H9 (cell line): ENCODE results near the gene USP7. TPM values are rescaled to one million over a fixed set of nuclear protein-coding genes. Genes with fewer than 3 reads are reported as not detected.

ENCODE experiments used
- DNase-seq: peaks from one replicate; pipeline ENCODE4 v3.0.0-alpha.2; 2017
- H2AFZ ChIP-seq: one replicate; pipeline ENCODE4 v1.6.1; 2013; ENCODE audit warnings: mild to moderate bottlenecking, low read length, control low read depth, moderate library complexity
- H2AK5ac ChIP-seq: 2 replicates; pipeline ENCODE4 v1.6.1; 2013; ENCODE audit warnings: low read length, control low read depth, mixed read lengths; ENCODE audit not compliant: insufficient read length
- H2BK120ac ChIP-seq: one replicate; pipeline ENCODE4 v1.6.1; 2013; ENCODE audit warnings: low read depth, mild to moderate bottlenecking, low read length, control low read depth, inconsistent platforms; ENCODE audit not compliant: poor library complexity, severe bottlenecking
- H2BK12ac ChIP-seq: 2 replicates; pipeline ENCODE4 v1.6.1; 2013; ENCODE audit warnings: low read length, control low read depth, mixed read lengths, low read depth; ENCODE audit not compliant: insufficient read length
- H2BK15ac ChIP-seq: 2 replicates; pipeline ENCODE4 v1.6.1; 2013; ENCODE audit warnings: low read depth, low read length, control low read depth
- H2BK20ac ChIP-seq: one replicate; pipeline ENCODE4 v1.6.1; 2013; ENCODE audit warnings: low read depth, mild to moderate bottlenecking, low read length, control low read depth, inconsistent platforms; ENCODE audit not compliant: poor library complexity, severe bottlenecking
- H2BK5ac ChIP-seq: 2 replicates; pipeline ENCODE4 v1.6.1; 2013; ENCODE audit warnings: low read length, control low read depth, mixed read lengths; ENCODE audit not compliant: insufficient read length
- H3K14ac ChIP-seq: 2 replicates; pipeline ENCODE4 v1.6.1; 2013; ENCODE audit warnings: low read length, control low read depth; ENCODE audit not compliant: insufficient read depth
- H3K18ac ChIP-seq: 2 replicates; pipeline ENCODE4 v1.6.1; 2013; ENCODE audit warnings: low read depth, mild to moderate bottlenecking, mixed read lengths, low read length, control low read depth; ENCODE audit not compliant: insufficient read length
- H3K23ac ChIP-seq: 2 replicates; pipeline ENCODE4 v1.6.1; 2013; ENCODE audit warnings: low read length, control low read depth, mixed read lengths, low read depth; ENCODE audit not compliant: insufficient read length
- H3K23me2 ChIP-seq: 2 replicates; pipeline ENCODE4 v1.6.1; 2013; ENCODE audit warnings: low read depth, mild to moderate bottlenecking, mixed read lengths, low read length, control low read depth; ENCODE audit not compliant: insufficient read length, poor library complexity, severe bottlenecking
- H3K27ac ChIP-seq: 2 replicates; pipeline ENCODE4 v1.5.1; 2013; ENCODE audit warnings: low read length, control low read depth, mixed read lengths, low read depth; ENCODE audit not compliant: insufficient read length
- H3K27me3 ChIP-seq: 2 replicates; pipeline ENCODE4 v1.6.1; 2013; ENCODE audit warnings: low read length, control low read depth, inconsistent platforms; ENCODE audit not compliant: insufficient read depth
- H3K4ac ChIP-seq: 2 replicates; pipeline ENCODE4 v1.6.1; 2013; ENCODE audit warnings: low read depth, mild to moderate bottlenecking, control low read depth, inconsistent platforms, low read length, moderate library complexity
- H3K4me1 ChIP-seq: 2 replicates; pipeline ENCODE4 v1.6.1; 2013; ENCODE audit warnings: low read length, control low read depth, inconsistent platforms; ENCODE audit not compliant: insufficient read depth
- H3K4me2 ChIP-seq: 2 replicates; pipeline ENCODE4 v1.6.1; 2013; ENCODE audit warnings: low read length, control low read depth, mixed read lengths; ENCODE audit not compliant: insufficient read length, insufficient read depth
- H3K56ac ChIP-seq: 2 replicates; pipeline ENCODE4 v1.6.1; 2013; ENCODE audit warnings: low read depth, mild to moderate bottlenecking, mixed read lengths, low read length, control low read depth; ENCODE audit not compliant: insufficient read length
- H3K79me1 ChIP-seq: 2 replicates; pipeline ENCODE4 v1.6.1; 2013; ENCODE audit warnings: low read depth, mild to moderate bottlenecking, moderate library complexity, low read length, control low read depth, inconsistent platforms; ENCODE audit not compliant: insufficient read depth, poor library complexity, severe bottlenecking
- H3K79me2 ChIP-seq: 2 replicates; pipeline ENCODE4 v1.6.1; 2013; ENCODE audit warnings: low read length, control low read depth, inconsistent platforms; ENCODE audit not compliant: insufficient read depth
- H3K9ac ChIP-seq: 2 replicates; pipeline ENCODE4 v1.6.1; 2013; ENCODE audit warnings: low read length, control low read depth, mixed read lengths; ENCODE audit not compliant: insufficient read length; ENCODE audit errors: extremely low read depth
- H3K9me3 ChIP-seq: one replicate; pipeline ENCODE4 v1.6.1; 2013; ENCODE audit warnings: low read depth, low read length, inconsistent platforms; ENCODE audit not compliant: control insufficient read depth
- H3T11ph ChIP-seq: one replicate; pipeline ENCODE4 v1.6.1; 2013; ENCODE audit warnings: mild to moderate bottlenecking, low read length, control low read depth, inconsistent platforms
- H4K20me1 ChIP-seq: one replicate; pipeline ENCODE4 v1.6.1; 2013; ENCODE audit not compliant: control insufficient read depth, insufficient read length, insufficient read depth
- H4K5ac ChIP-seq: 2 replicates; pipeline ENCODE4 v1.6.1; 2013; ENCODE audit warnings: low read depth, mild to moderate bottlenecking, mixed read lengths, low read length, control low read depth; ENCODE audit not compliant: insufficient read length
- H4K8ac ChIP-seq: replicated peaks from 2 replicates; pipeline ENCODE4 v1.6.1; 2013; ENCODE audit warnings: low read length, control low read depth, mixed read lengths, low read depth; ENCODE audit not compliant: insufficient read length
- H4K91ac ChIP-seq: 2 replicates; pipeline ENCODE4 v1.6.1; 2013; ENCODE audit warnings: low read depth, mild to moderate bottlenecking, moderate library complexity, mixed read lengths, low read length, control low read depth; ENCODE audit not compliant: insufficient read length
- H3K27ac Mint-ChIP-seq, 3 experiments: 2 replicates in 2 of 3; 3 replicates in 1 of 3; pipeline ENCODE4 v1.8.0; 2020 to 2021; ENCODE audit warnings: mixed read lengths in 3 of 3, mild to moderate bottlenecking in 1 of 3, moderate library complexity in 1 of 3
- H3K27me3 Mint-ChIP-seq: 2 replicates; pipeline ENCODE4 v1.8.0; 2021; ENCODE audit warnings: low read depth, mild to moderate bottlenecking, moderate library complexity, mixed read lengths
- H3K36me3 Mint-ChIP-seq, 3 experiments: 2 replicates in 2 of 3; 3 replicates in 1 of 3; pipeline ENCODE4 v1.8.0; 2020 to 2021; ENCODE audit warnings: low read depth in 3 of 3, mixed read lengths in 3 of 3; ENCODE audit not compliant: insufficient read depth in 1 of 3
- H3K4me1 Mint-ChIP-seq, 2 experiments: 2 replicates each; pipeline ENCODE4 v1.8.0; 2020; ENCODE audit warnings: mixed read lengths in 2 of 2
- H3K4me3 Mint-ChIP-seq, 2 experiments: 2 replicates in 1 of 2; 3 replicates in 1 of 2; pipeline ENCODE4 v1.8.0; 2020 to 2021; ENCODE audit warnings: mild to moderate bottlenecking in 2 of 2, mixed read lengths in 2 of 2, moderate library complexity in 1 of 2
- H3K9me3 Mint-ChIP-seq, 2 experiments: 2 replicates in 1 of 2; 3 replicates in 1 of 2; pipeline ENCODE4 v1.8.0; 2020; ENCODE audit warnings: mild to moderate bottlenecking in 2 of 2, mixed read lengths in 2 of 2, moderate library complexity in 1 of 2
- CTCF ChIP-seq: fragments of 200-600 bp; sonication (generic); conservative IDR thresholded peaks from 3 replicates; pipeline ENCODE4 v1.8.0; 2021; ENCODE audit warnings: antibody characterized with exemption, mild to moderate bottlenecking
- WGBS: extraction: QIAGEN DNeasy Blood & Tissue Kit; methylation state at CpG from one replicate; pipeline ENCODE4 v1.1.7; 2013; ENCODE audit warnings: missing lambda C conversion rate, low lambda C conversion rate, mixed read lengths; ENCODE audit not compliant: insufficient read length; ENCODE audit errors: extremely low coverage; 5-methylcytosine and 5-hydroxymethylcytosine counted together
- total RNA-seq: library from RNA; stranded (reverse); gene quantifications from 2 replicates; pipeline ENCODE4 v1.2.1, GENCODE V29; 2021

USP7 gene
- total RNA-seq, 1 experiment from 2014 or later, result 192 TPM

- Histone ChIP-seq H2BK120ac (no peak overlapping the region), H3K79me1 (no peaks in the 10 kb centered on the region), H3K27me3 (no peaks in the 10 kb centered on the region; the same call in none of the 2 replicates), H4K20me1 (no peaks in the 10 kb centered on the region), H3K23me2 (no peaks in the 10 kb centered on the region), H4K8ac (no peak overlapping the region), H2BK12ac (no peak overlapping the region), H3K9me3 (no peaks in the 10 kb centered on the region), H3K9ac (no peak overlapping the region), H3K18ac (no peak overlapping the region), H2AFZ (no peak overlapping the region), H3K4me1 (no peaks in the 10 kb centered on the region; the same call in 1 of the 2 replicates), H2AK5ac (no peak overlapping the region), H2BK5ac (no peak overlapping the region), H3K23ac (no peak overlapping the region), H3K79me2 (no peaks in the 10 kb centered on the region), H3K14ac (peak overlapping the region; percentile 11; the same call in 1 of the 2 replicates), H3T11ph (no peak overlapping the region), H3K4ac (no peak overlapping the region), H3K4me2 (no peak overlapping the region), H3K56ac (no peak overlapping the region), H2BK15ac (no peak overlapping the region), H3K27ac (no peak overlapping the region), H4K91ac (no peak overlapping the region), H2BK20ac (no peak overlapping the region), H4K5ac (no peak overlapping the region)
- Mint-ChIP-seq H3K27me3 (peaks cover 42% of the 10 kb centered on the region), H3K4me3 (no peak overlapping the region), H3K4me1 (peaks cover 25 to 26% of the 10 kb centered on the region in 2 experiments), H3K36me3 (no peaks in the 10 kb centered on the region), H3K9me3 (peaks cover 0 to 6% of the 10 kb centered on the region in 2 experiments; a peak in 1 of 5 replicates), H3K27ac (peak overlapping the region in 1 of 3 experiments; percentile 40; a peak in 1 of 7 replicates)
- no peak for DNase-seq
- no CpG with 5 or more reads among the region's 16 CpGs for WGBS
- no peak for TF ChIP-seq CTCF
Observed at GRCh38 chr16:8989099-8989878, 25.6 kb upstream of the USP7 start.
